Caco-2 (cell line): ENCODE results near the gene TIMM22. TPM values are rescaled to one million over a fixed set of nuclear protein-coding genes. Genes with fewer than 3 reads are reported as not detected.

ENCODE experiments used
- BruUV-seq: library from RNA; stranded (reverse); fragments of 400-500 nt; replicated peaks from 2 replicates; lab custom pipeline; 2021; lab: Mats Ljungman, UMichigan
- CTCF ChIA-PET: fragments of 300-600 bp; sonication (Branson Sonifier 250); formaldehyde crosslinking; loops from one replicate; lab custom pipeline; 2022; ENCODE audit warnings: antibody characterized with exemption; lab: Charles Lee
- POLR2A ChIA-PET: fragments of 300-600 bp; sonication (Branson Sonifier 250); formaldehyde crosslinking; loops from one replicate; lab custom pipeline; 2022; ENCODE audit warnings: antibody characterized with exemption; lab: Charles Lee
- DNase-seq, 2 experiments: peaks; one replicate each; pipeline versions ENCODE4 v3.0.0 to v3.0.0-alpha.2; 2020 to 2022
- H3K27me3 ChIP-seq: replicated peaks from 2 replicates; pipeline ENCODE4 v1.6.0; 2011; ENCODE audit warnings: low read length; ENCODE audit not compliant: control insufficient read depth, insufficient read depth
- H3K36me3 ChIP-seq: 2 replicates; pipeline ENCODE4 v1.5.1; 2011; ENCODE audit warnings: low read length; ENCODE audit not compliant: control insufficient read depth, insufficient read depth
- H3K4me1 ChIP-seq: fragments of 250-450 bp; sonication (Bioruptor Pico); 2 replicates; pipeline ENCODE4 v1.5.1; 2020; ENCODE audit warnings: mild to moderate bottlenecking
- H3K4me3 ChIP-seq: 2 replicates; pipeline ENCODE4 v1.5.1; 2011; ENCODE audit warnings: low read depth, mild to moderate bottlenecking, control low read depth, low read length
- H3K9me3 ChIP-seq: fragments of 250-450 bp; sonication (Bioruptor Pico); 2 replicates; pipeline ENCODE4 v1.5.1; 2020; ENCODE audit warnings: mild to moderate bottlenecking, moderate library complexity
- H3K27ac Mint-ChIP-seq: one replicate; pipeline ENCODE4 v1.8.0; 2022; ENCODE audit warnings: mixed read lengths; ENCODE audit not compliant: unreplicated experiment
- H3K27me3 Mint-ChIP-seq: one replicate; pipeline ENCODE4 v1.8.0; 2022; ENCODE audit warnings: mixed read lengths; ENCODE audit not compliant: insufficient read depth, unreplicated experiment
- H3K36me3 Mint-ChIP-seq: one replicate; pipeline ENCODE4 v1.8.0; 2022; ENCODE audit warnings: mild to moderate bottlenecking, mixed read lengths; ENCODE audit not compliant: insufficient read depth, unreplicated experiment
- H3K4me1 Mint-ChIP-seq: one replicate; pipeline ENCODE4 v1.8.0; 2022; ENCODE audit warnings: low read depth, mixed read lengths; ENCODE audit not compliant: unreplicated experiment
- H3K4me3 Mint-ChIP-seq: one replicate; pipeline ENCODE4 v1.8.0; 2022; ENCODE audit warnings: mild to moderate bottlenecking, moderate library complexity, mixed read lengths; ENCODE audit not compliant: unreplicated experiment
- H3K9me3 Mint-ChIP-seq: one replicate; pipeline ENCODE4 v1.8.0; 2022; ENCODE audit warnings: mixed read lengths; ENCODE audit not compliant: unreplicated experiment
- CTCF ChIP-seq, 2 experiments: fragments of 200-600 bp in 1 of 2; IDR thresholded peaks; 1 replicate in 1 of 2; 2 replicates in 1 of 2; pipeline versions ENCODE4 v1.5.1 to v1.8.0; 2011 to 2022; ENCODE audit warnings: antibody characterized with exemption in 1 of 2, control low read depth in 1 of 2, inconsistent platforms in 1 of 2, low read depth in 1 of 2, low read length in 1 of 2, mild to moderate bottlenecking in 1 of 2, moderate library complexity in 1 of 2; ENCODE audit not compliant: insufficient read depth in 1 of 2, severe bottlenecking in 1 of 2, unreplicated experiment in 1 of 2
- intact Hi-C: fragments of 100-400 bp; cut with micrococcal nuclease; formaldehyde crosslinking; loops from one replicate; pipeline ENCODE4 v1.10.0; 2022; ENCODE audit not compliant: unreplicated experiment
- total RNA-seq: library from RNA; stranded (reverse); gene quantifications from 2 replicates; pipeline ENCODE4 v1.2.3, GENCODE V29; 2022

Gene TIMM22
- total RNA-seq, 1 experiment from 2014 or later: 20.6 TPM

GRCh38 chr17:1025733-1026598, 29.0 kb downstream of the TIMM22 start:
- peaks cover 26% of the 10 kb centered on the region for H3K36me3 Mint-ChIP-seq

GRCh38 chr17:1026599-1026975, 29.7 kb downstream of the TIMM22 start:
- DNase-seq: no peak
- no peak for TF ChIP-seq CTCF (IDR thresholded peaks at IDR 0.05; ENCODE audit: insufficient read depth in 1 of 2, low read depth in 1 of 2, low read length in 1 of 2, severe bottlenecking in 1 of 2, unreplicated experiment in 1 of 2)
- BruUV-seq: no TSS peak
- ChIA-PET CTCF (no interaction called here), POLR2A (no interaction called here)
- Histone ChIP-seq H3K4me1 (0 out of 2 replicates have a peak, but pooled peaks cover 4% of the 10 kb centered on the region), H3K36me3 (no peaks in the 10 kb centered on the region), H3K9me3 (no peaks in the 10 kb centered on the region), H3K4me3 (no peak overlapping the region), H3K27me3 (no peaks in the 10 kb centered on the region)
- H3K36me3 Mint-ChIP-seq: peaks cover 26% of the 10 kb centered on the region
- no peaks in the 10 kb centered on the region for H3K9me3 Mint-ChIP-seq
- no peak overlapping the region for H3K4me3 Mint-ChIP-seq
- no peak overlapping the region for H3K27ac Mint-ChIP-seq
- no peaks in the 10 kb centered on the region for H3K27me3 Mint-ChIP-seq
- H3K4me1 Mint-ChIP-seq: no peaks in the 10 kb centered on the region
- intact Hi-C loops: no loop called here

More at GRCh38 chr17:1025733-1026598, 29.0 kb downstream of the TIMM22 start:
- Histone ChIP-seq H3K4me3 (no peak overlapping the region), H3K27me3 (no peaks in the 10 kb centered on the region), H3K36me3 (no peaks in the 10 kb centered on the region), H3K4me1 (0 out of 2 replicates have a peak, but pooled peaks cover 4% of the 10 kb centered on the region), H3K9me3 (no peaks in the 10 kb centered on the region)
- BruUV-seq: no TSS peak
- no peak for DNase-seq
- CTCF ChIA-PET: no interaction called here
- Mint-ChIP-seq H3K4me3 (no peak overlapping the region), H3K27me3 (no peaks in the 10 kb centered on the region), H3K9me3 (no peaks in the 10 kb centered on the region), H3K27ac (no peak overlapping the region), H3K4me1 (no peaks in the 10 kb centered on the region)
- TF ChIP-seq CTCF (IDR thresholded peaks at IDR 0.05; ENCODE audit: insufficient read depth in 1 of 2, low read depth in 1 of 2, low read length in 1 of 2, severe bottlenecking in 1 of 2, unreplicated experiment in 1 of 2): no peak
- intact Hi-C loops: no loop called here
- POLR2A ChIA-PET: no interaction called here

DNA sequence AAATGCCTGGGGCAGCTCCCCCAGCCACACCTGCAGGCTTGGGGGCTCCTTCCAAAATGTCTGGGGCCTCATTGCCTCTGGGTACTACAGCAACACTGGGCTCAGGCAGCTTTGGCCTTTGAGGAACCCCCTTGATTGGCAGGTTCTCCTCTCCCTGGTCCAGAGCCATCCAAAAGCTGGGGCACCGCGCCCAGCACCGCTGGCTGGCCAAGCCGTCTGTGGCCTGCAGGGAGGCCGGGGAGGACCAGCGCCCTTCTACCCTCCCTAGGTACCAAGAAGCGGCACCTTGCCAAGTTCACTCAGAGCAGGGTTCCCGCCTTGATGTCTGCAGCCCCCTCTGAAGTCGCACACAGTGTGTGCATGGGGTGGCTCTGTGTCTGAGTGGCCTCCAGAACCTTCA, 30.1 kb downstream of the TIMM22 start:
- CTCF ChIA-PET: no interaction called here
- no peak for DNase-seq
- Histone ChIP-seq H3K4me3 (no peak overlapping the region), H3K4me1 (0 out of 2 replicates have a peak, but pooled peaks cover 4% of the 10 kb centered on the region), H3K9me3 (no peaks in the 10 kb centered on the region), H3K36me3 (no peaks in the 10 kb centered on the region), H3K27me3 (no peaks in the 10 kb centered on the region)
- TF ChIP-seq CTCF (IDR thresholded peaks at IDR 0.05; ENCODE audit: insufficient read depth in 1 of 2, low read depth in 1 of 2, low read length in 1 of 2, severe bottlenecking in 1 of 2, unreplicated experiment in 1 of 2): no peak
- Mint-ChIP-seq H3K27ac (no peak overlapping the region), H3K36me3 (peaks cover 26% of the 10 kb centered on the region), H3K9me3 (no peaks in the 10 kb centered on the region), H3K4me1 (no peaks in the 10 kb centered on the region), H3K4me3 (no peak overlapping the region), H3K27me3 (no peaks in the 10 kb centered on the region)
- intact Hi-C loops: no loop called here
- no TSS peak for BruUV-seq
- POLR2A ChIA-PET: no interaction called here
